Mesenchymal stem cell (in vitro differentiated cells and primary cell): Measurements from ENCODE around the gene SH2B3.
A peak's percentile ranks its signal among the peaks of the same experiment; 100 is the strongest.

ENCODE experiments used
- DNase-seq: peaks from one replicate; pipeline ENCODE4 v3.0.0-alpha.2; 2013
- H2AFZ ChIP-seq: one replicate; pipeline ENCODE4 v1.6.1; 2013; ENCODE audit warnings: low read depth, mild to moderate bottlenecking, control low read depth, inconsistent platforms, low read length, moderate library complexity
- H2AK5ac ChIP-seq: 2 replicates; pipeline ENCODE4 v1.6.1; 2013; ENCODE audit warnings: low read length, moderate library complexity, mild to moderate bottlenecking, inconsistent platforms; ENCODE audit not compliant: severe bottlenecking
- H2BK120ac ChIP-seq: one replicate; pipeline ENCODE4 v1.6.1; 2013; ENCODE audit warnings: low read depth, mild to moderate bottlenecking, inconsistent platforms, low read length, moderate library complexity
- H2BK12ac ChIP-seq, 2 experiments: one replicate each; pipeline ENCODE4 v1.6.1; 2013; ENCODE audit warnings: inconsistent platforms in 2 of 2, low read length in 2 of 2, mild to moderate bottlenecking in 2 of 2, moderate library complexity in 2 of 2, control low read depth in 1 of 2
- H2BK15ac ChIP-seq: one replicate; pipeline ENCODE4 v1.6.1; 2013; ENCODE audit warnings: mild to moderate bottlenecking, low read depth, inconsistent platforms; ENCODE audit not compliant: poor library complexity, severe bottlenecking
- H2BK5ac ChIP-seq: 2 replicates; pipeline ENCODE4 v1.6.1; 2013; ENCODE audit warnings: low read depth, mild to moderate bottlenecking, low read length, control low read depth, inconsistent platforms; ENCODE audit not compliant: poor library complexity, severe bottlenecking
- H3K14ac ChIP-seq, 2 experiments: one replicate each; pipeline ENCODE4 v1.6.1; 2013; ENCODE audit warnings: inconsistent platforms in 2 of 2, low read length in 2 of 2, control low read depth in 1 of 2, mild to moderate bottlenecking in 1 of 2, moderate library complexity in 1 of 2
- H3K18ac ChIP-seq, 2 experiments: one replicate each; pipeline ENCODE4 v1.6.1; 2013; ENCODE audit warnings: inconsistent platforms in 2 of 2, low read length in 2 of 2, control low read depth in 1 of 2, low read depth in 1 of 2, mild to moderate bottlenecking in 1 of 2
- H3K23ac ChIP-seq, 2 experiments: one replicate each; pipeline ENCODE4 v1.6.1; 2013; ENCODE audit warnings: inconsistent platforms in 2 of 2, low read length in 2 of 2, mild to moderate bottlenecking in 2 of 2, moderate library complexity in 2 of 2, control low read depth in 1 of 2
- H3K27ac ChIP-seq: 2 replicates; pipeline ENCODE4 v1.5.1; 2013; ENCODE audit warnings: mild to moderate bottlenecking, moderate library complexity, low read length, control low read depth, inconsistent platforms; ENCODE audit not compliant: poor library complexity, severe bottlenecking
- H3K27me3 ChIP-seq, 2 experiments: 2 replicates each; pipeline versions ENCODE4 v1.6.1 to v1.7.0; 2013; ENCODE audit warnings: low read length in 2 of 2, mild to moderate bottlenecking in 2 of 2, moderate library complexity in 2 of 2, control low read depth in 1 of 2, inconsistent platforms in 1 of 2; ENCODE audit not compliant: control insufficient read depth in 1 of 2, insufficient read depth in 1 of 2
- H3K36me3 ChIP-seq, 2 experiments: 2 replicates each; pipeline versions ENCODE4 v1.6.1 to v1.7.0; 2013; ENCODE audit warnings: low read length in 2 of 2, control low read depth in 1 of 2, inconsistent platforms in 1 of 2, low read depth in 1 of 2, mild to moderate bottlenecking in 1 of 2; ENCODE audit not compliant: insufficient read depth in 2 of 2, control insufficient read depth in 1 of 2
- H3K4ac ChIP-seq, 2 experiments: one replicate each; pipeline ENCODE4 v1.6.1; 2013; ENCODE audit warnings: inconsistent platforms in 2 of 2, low read length in 2 of 2, mild to moderate bottlenecking in 2 of 2, moderate library complexity in 2 of 2, control low read depth in 1 of 2, low read depth in 1 of 2
- H3K4me1 ChIP-seq: 2 replicates; pipeline ENCODE4 v1.6.1; 2013; ENCODE audit warnings: low read depth, low read length, control low read depth; ENCODE audit not compliant: control insufficient read depth, insufficient read depth
- H3K4me2 ChIP-seq: 2 replicates; pipeline ENCODE4 v1.6.1; 2013; ENCODE audit warnings: low read length, mild to moderate bottlenecking, inconsistent platforms; ENCODE audit not compliant: poor library complexity, severe bottlenecking
- H3K4me3 ChIP-seq, 2 experiments: 2 replicates each; pipeline versions ENCODE4 v1.5.1 to v1.7.0; 2013; ENCODE audit warnings: low read length in 2 of 2, mild to moderate bottlenecking in 2 of 2, control low read depth in 1 of 2, low read depth in 1 of 2; ENCODE audit not compliant: insufficient read depth in 1 of 2
- H3K79me1 ChIP-seq: replicated peaks from 2 replicates; pipeline ENCODE4 v1.6.1; 2013; ENCODE audit warnings: mild to moderate bottlenecking, control low read depth, low read length, inconsistent platforms; ENCODE audit not compliant: poor library complexity, severe bottlenecking
- H3K9ac ChIP-seq: 2 replicates; pipeline ENCODE4 v1.7.0; 2013; ENCODE audit warnings: mild to moderate bottlenecking, low read length, moderate library complexity
- H3K9me3 ChIP-seq: 2 replicates; pipeline ENCODE4 v1.7.0; 2013; ENCODE audit warnings: mild to moderate bottlenecking, low read length; ENCODE audit not compliant: control insufficient read depth
- H4K8ac ChIP-seq: one replicate; pipeline ENCODE4 v1.6.1; 2013; ENCODE audit warnings: inconsistent platforms, mild to moderate bottlenecking, low read length, moderate library complexity
- H4K91ac ChIP-seq: one replicate; pipeline ENCODE4 v1.6.1; 2013; ENCODE audit warnings: mild to moderate bottlenecking, low read length, inconsistent platforms
- WGBS: methylation state at CpG from one replicate; pipeline ENCODE4 v1.1.7; 2013; ENCODE audit warnings: mixed read lengths; 5-methylcytosine and 5-hydroxymethylcytosine counted together

SH2B3 gene

GRCh38 chr12:111410431-111411184, 4.9 kb downstream of the SH2B3 start:
- Histone ChIP-seq H3K9ac (peak overlapping the region; percentile 57), H4K8ac (peak overlapping the region; percentile 92), H3K14ac (peak overlapping the region in 1 of 2 experiments; percentile 88), H3K4ac (peak overlapping the region; percentile 92 to 98), H3K27me3 (no peaks in the 10 kb centered on the region), H2BK5ac (peak overlapping the region; percentile 80), H2AFZ (no peak overlapping the region), H2BK15ac (peak overlapping the region; percentile 90), H3K4me2 (peak overlapping the region; percentile 74), H4K91ac (peak overlapping the region; percentile 99), H3K18ac (peak overlapping the region; percentile 92 to 99), H2BK120ac (peak overlapping the region; percentile 83), H3K9me3 (no peaks in the 10 kb centered on the region), H3K27ac (peak overlapping the region; percentile 94), H3K4me3 (peak overlapping the region in 1 of 2 experiments; percentile 52), H2AK5ac (peak overlapping the region; percentile 100), H3K23ac (peak overlapping the region in 1 of 2 experiments; percentile 75), H3K36me3 (peaks cover 0 to 18% of the 10 kb centered on the region in 2 experiments), H2BK12ac (peak overlapping the region; percentile 95 to 98), H3K79me1 (no peaks in the 10 kb centered on the region), H3K4me1 (peaks cover 61% of the 10 kb centered on the region)
- DNase-seq: peak; percentile 63
- 28% methylated on average over 12 of the region's 12 CpGs for WGBS

DNA sequence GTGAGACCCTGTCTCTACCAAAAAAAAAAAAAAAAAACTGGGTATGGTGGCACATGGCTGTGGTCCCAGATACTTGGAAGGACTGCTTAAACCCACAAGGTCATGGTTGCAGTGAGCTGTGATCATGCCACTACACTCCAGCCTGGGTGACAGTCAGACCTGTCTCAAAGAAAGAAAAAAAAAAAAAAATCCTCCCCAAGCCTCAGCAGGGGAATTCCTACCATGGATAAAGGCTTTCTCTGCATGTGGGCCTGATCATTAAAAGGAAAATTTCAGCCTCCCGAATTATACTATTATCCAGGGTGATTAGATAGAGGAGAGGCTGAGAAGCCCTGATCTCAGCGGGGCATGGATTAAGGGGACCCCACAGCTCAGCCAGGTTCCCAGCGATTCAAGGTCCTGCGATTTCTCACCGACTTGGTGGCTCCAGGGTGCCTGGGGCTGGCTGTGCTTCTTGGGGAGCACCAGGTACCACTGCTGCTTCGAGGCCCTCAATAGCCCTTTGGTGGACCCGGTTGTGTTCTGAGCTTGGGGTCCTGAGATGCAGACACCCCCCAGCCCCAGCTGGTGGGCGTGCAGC, 5.6 kb downstream of the SH2B3 start:
- H2BK15ac ChIP-seq: peak overlapping the region; percentile 96
- no peak overlapping the region for H3K4me3 ChIP-seq
- H3K79me1 ChIP-seq: no peaks in the 10 kb centered on the region
- H4K91ac ChIP-seq: peak overlapping the region; percentile 90
- no peaks in the 10 kb centered on the region for H3K27me3 ChIP-seq
- peak overlapping the region in 1 of 2 experiments; percentile 53 for H3K14ac ChIP-seq
- peak overlapping the region; percentile 90 to 94 for H3K4ac ChIP-seq
- peaks cover 2 to 18% of the 10 kb centered on the region in 2 experiments for H3K36me3 ChIP-seq
- peak overlapping the region; percentile 35 for H3K9ac ChIP-seq
- H2AK5ac ChIP-seq: peak overlapping the region; percentile 84
- H4K8ac ChIP-seq: peak overlapping the region; percentile 80
- no peak overlapping the region for H2AFZ ChIP-seq
- peak overlapping the region; percentile 53 to 88 for H2BK12ac ChIP-seq
- peak; percentile 58 for DNase-seq
- peak overlapping the region; percentile 26 for H2BK5ac ChIP-seq
- H3K9me3 ChIP-seq: no peaks in the 10 kb centered on the region
- H3K18ac ChIP-seq: peak overlapping the region; percentile 84 to 92
- no peak overlapping the region for H3K4me2 ChIP-seq
- WGBS: 87% methylated on average over 5 of the region's 8 CpGs
- peak overlapping the region; percentile 94 for H3K27ac ChIP-seq
- peak overlapping the region in 1 of 2 experiments; percentile 16 for H3K23ac ChIP-seq
- H3K4me1 ChIP-seq: peaks cover 61% of the 10 kb centered on the region
- H2BK120ac ChIP-seq: peak overlapping the region; percentile 78

DNA sequence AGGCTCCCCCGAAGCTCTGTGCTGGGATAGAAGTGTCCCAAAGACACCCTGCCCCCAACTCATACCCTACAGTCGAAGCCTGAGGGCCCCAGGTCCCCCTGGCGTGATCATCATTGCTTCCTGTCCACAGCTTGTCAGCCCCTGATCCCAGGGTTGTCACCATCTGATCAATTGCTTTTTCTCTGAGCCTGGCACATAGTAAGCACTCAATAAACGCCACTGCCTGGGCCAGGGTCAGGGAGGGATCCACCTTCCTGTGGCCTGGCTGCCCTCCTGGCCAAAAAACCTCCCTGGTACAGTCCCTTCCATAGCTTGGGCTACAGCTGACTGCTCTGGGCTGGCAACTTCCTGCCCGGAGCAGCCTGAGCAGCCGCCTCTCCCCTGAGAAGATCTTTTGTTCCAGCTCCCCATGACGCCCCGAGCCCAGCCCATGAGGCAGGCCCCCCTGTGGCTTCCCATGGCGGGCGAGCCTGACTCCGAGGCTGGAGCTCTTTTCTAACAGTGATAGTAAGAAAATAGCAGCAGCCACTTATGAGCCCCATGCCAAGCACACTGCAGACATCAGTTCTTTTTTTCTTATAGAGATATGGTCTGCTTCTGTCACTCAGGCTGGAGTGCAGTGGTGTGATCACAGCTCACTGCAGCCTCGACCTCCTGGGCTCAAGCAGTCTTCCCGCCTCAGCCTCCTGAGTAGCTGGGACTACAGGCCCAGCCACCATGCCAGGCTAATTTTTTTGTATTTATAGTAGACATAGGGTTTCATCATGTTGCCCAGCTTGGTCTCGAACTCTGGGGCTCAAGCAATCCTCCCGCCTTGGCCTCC, 6.5 kb downstream of the SH2B3 start:
- peak overlapping the region; percentile 83 to 84 for H3K18ac ChIP-seq
- H2AK5ac ChIP-seq: peak overlapping the region; percentile 84
- peak; percentile 61 for DNase-seq
- peaks cover 9 to 21% of the 10 kb centered on the region in 2 experiments for H3K36me3 ChIP-seq
- no peak overlapping the region for H2AFZ ChIP-seq
- peak overlapping the region; percentile 53 to 88 for H2BK12ac ChIP-seq
- peaks cover 61% of the 10 kb centered on the region for H3K4me1 ChIP-seq
- peak overlapping the region; percentile 89 for H4K8ac ChIP-seq
- H2BK5ac ChIP-seq: peak overlapping the region; percentile 26
- peak overlapping the region; percentile 35 for H3K9ac ChIP-seq
- H2BK120ac ChIP-seq: peak overlapping the region; percentile 78
- H3K9me3 ChIP-seq: no peaks in the 10 kb centered on the region
- peak overlapping the region in 1 of 2 experiments; percentile 31 for H3K23ac ChIP-seq
- no peak overlapping the region for H3K4me3 ChIP-seq
- peak overlapping the region; percentile 67 to 86 for H3K14ac ChIP-seq
- H3K4ac ChIP-seq: peak overlapping the region; percentile 90 to 94
- H2BK15ac ChIP-seq: peak overlapping the region; percentile 96
- H3K27ac ChIP-seq: peak overlapping the region; percentile 94
- no peaks in the 10 kb centered on the region for H3K27me3 ChIP-seq
- 27% methylated on average over 15 of the region's 15 CpGs for WGBS
- H4K91ac ChIP-seq: peak overlapping the region; percentile 90
- H3K4me2 ChIP-seq: peak overlapping the region; percentile 18
- no peaks in the 10 kb centered on the region for H3K79me1 ChIP-seq
